H1 (cell line): ENCODE results near the gene SOBP. TPM values are rescaled to one million over a fixed set of nuclear protein-coding genes. Genes with fewer than 3 reads are reported as not detected.

Experiments used
- EP300 ChIP-seq, 2 experiments: IDR thresholded peaks; 1 replicate in 1 of 2; 2 replicates in 1 of 2; pipeline ENCODE4 v1.6.1; 2011 to 2012; ENCODE audit warnings: low read depth in 2 of 2, low read length in 2 of 2, mild to moderate bottlenecking in 2 of 2, borderline replicate concordance in 1 of 2, inconsistent platforms in 1 of 2, moderate library complexity in 1 of 2
- polyA plus RNA-seq, 7 experiments: library from polyadenylated mRNA; depleted of rRNA in 3 of 7; stranded (reverse) in 5 of 7; unstranded in 2 of 7; fragments of >200 nt in 5 of 7; fragments of 200-250 nt in 2 of 7; gene quantifications; 1 replicate in 5 of 7; 2 replicates in 1 of 7; 4 replicates in 1 of 7; pipeline versions ENCODE4 v1.2.1 to v1.2.3, GENCODE V29; 2011 to 2013; ENCODE audit warnings: missing spikeins in 2 of 7, mixed read lengths in 2 of 7
- total RNA-seq: library from RNA; stranded (reverse); fragmentation: NEBNext Ultra II Directional; extraction: Animal tissue kit (Norgen Biotek cat#: 25700); gene quantifications from 2 replicates; pipeline ENCODE4 v1.2.1, GENCODE V29; 2021

SOBP gene
- total and polyA plus RNA-seq, 2 of the 8 experiments (the other 6 are each of a cell fraction or from before 2014, with no cell fraction given), result 0.45 to 6.2 TPM

DNA sequence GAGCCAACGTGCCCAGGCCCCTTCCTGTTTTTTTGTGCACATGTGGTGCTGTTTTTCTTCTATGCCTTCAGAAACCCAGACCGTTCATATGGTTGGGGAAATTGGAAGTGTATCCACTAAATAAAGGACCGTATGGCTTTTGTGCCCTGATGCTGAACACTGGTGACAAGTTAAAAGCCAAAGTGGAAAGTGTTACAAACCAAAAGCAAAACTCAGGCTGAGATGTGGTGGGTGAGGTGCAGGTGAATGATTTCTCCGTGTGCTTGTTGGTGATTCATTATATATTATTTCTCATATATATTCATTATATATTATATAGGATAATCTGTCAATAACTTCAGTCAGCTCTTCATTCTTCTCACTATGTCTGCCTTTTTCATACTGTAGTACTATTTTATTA is 148.6 kb downstream of the SOBP start (continued):
- no peak for TF ChIP-seq EP300 (IDR thresholded peaks at IDR 0.05; ENCODE audit: borderline replicate concordance in 1 of 2, low read depth in 2 of 2, low read length in 2 of 2)
